ENCODE results near the gene MSLN. TPM values are rescaled to one million over a fixed set of nuclear protein-coding genes. Genes with fewer than 3 reads are reported as not detected.

The MSLN gene
- total and polyA plus RNA-seq, 7 donors = 0.03 to 0.17 (median 0.09) TPM; not detected in 3

DNA sequence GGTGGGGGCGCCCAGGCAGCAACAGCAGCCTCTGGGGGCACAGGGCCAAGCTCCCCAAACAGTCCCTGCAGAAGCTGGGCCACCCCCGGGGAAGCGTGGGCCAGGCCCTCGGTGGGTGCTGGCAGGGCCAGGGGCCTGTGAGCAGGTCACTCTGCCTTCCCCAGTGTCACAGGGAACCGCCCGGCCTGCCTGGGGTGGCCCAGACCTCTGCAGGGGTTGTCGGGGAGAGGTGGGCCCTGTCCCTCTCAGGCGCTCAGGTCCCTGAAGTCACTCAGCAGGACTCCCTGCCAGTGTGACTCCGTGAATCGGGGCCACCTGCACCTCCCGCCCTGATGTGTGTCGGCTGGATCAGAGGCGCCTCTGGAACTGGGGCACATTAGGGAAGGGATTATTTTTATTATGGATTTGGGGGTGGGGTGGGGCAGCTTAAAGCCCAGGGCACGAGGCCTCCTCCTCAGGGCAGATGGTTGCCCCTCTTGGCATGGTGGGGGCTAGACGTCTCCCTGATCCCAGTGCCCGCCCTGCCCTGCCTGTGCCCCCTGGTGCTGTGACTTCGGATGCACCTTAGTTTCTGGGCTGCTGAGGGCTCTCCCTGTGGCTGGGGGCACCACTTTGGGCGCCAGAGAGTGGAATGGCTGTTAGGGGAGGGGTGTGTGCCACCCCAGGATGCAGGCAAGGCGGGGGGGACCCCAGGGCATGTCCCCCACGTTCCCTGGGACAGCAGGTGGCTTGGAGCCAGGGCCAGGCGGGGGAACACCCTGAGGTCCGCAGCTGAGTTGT is 41.2 kb downstream of the MSLN start:
- Histone ChIP-seq H3K27me3 (ENCODE audit: insufficient read depth in 3 of 3, low read length in 2 of 3) (peaks cover 0 to 62% (median 35%) of the 10 kb centered on the region in 3 donors), H3K4me1 (no peaks in the 10 kb centered on the region), H3K27ac (no peak overlapping the region), H3K9me3 (no peaks in the 10 kb centered on the region), H3K36me3 (ENCODE audit: insufficient read depth in 1 of 2, low read depth in 1 of 2) (no peaks in the 10 kb centered on the region), H3K4me3 (no peak overlapping the region)
- no peak for ATAC-seq
- intact Hi-C loops (cut with DNase I) = no loop called here
- WGBS, 3 donors = 38 to 49% (median 40%) methylated on average over 22 of the region's 22 CpGs
- TF ChIP-seq, protein P1, sequence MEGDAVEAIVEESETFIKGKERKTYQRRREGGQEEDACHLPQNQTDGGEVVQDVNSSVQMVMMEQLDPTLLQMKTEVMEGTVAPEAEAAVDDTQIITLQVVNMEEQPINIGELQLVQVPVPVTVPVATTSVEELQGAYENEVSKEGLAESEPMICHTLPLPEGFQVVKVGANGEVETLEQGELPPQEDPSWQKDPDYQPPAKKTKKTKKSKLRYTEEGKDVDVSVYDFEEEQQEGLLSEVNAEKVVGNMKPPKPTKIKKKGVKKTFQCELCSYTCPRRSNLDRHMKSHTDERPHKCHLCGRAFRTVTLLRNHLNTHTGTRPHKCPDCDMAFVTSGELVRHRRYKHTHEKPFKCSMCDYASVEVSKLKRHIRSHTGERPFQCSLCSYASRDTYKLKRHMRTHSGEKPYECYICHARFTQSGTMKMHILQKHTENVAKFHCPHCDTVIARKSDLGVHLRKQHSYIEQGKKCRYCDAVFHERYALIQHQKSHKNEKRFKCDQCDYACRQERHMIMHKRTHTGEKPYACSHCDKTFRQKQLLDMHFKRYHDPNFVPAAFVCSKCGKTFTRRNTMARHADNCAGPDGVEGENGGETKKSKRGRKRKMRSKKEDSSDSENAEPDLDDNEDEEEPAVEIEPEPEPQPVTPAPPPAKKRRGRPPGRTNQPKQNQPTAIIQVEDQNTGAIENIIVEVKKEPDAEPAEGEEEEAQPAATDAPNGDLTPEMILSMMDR (IDR thresholded peaks at IDR 0.05) = no peak
- no peak for DNase-seq

DNA sequence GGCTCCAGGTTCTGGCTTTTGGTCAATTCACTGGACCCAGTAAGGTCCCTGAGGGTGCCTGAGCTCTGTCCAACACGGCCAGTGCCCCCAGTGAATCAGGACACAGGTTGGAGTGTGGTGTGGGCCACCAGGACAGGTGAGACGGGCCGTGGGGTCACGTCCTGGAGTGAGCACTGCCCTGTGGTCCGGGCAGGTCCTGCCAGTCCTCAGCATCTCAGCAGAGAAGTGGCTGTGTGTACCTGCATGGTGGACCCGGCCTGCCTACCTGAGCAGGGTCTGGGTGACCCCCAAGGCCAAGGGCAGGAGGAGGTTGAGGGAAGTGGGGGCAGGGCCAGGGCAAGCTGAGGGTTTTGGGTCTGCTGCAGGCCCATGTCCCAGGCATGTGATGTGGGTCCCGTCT is 41.9 kb downstream of the MSLN start:
- no peak for ATAC-seq
- Histone ChIP-seq H3K9me3 (no peaks in the 10 kb centered on the region), H3K4me3 (no peak overlapping the region), H3K27me3 (ENCODE audit: insufficient read depth in 3 of 3, low read length in 2 of 3) (peaks cover 0 to 68% (median 40%) of the 10 kb centered on the region in 3 donors), H3K4me1 (no peaks in the 10 kb centered on the region), H3K36me3 (ENCODE audit: insufficient read depth in 1 of 2, low read depth in 1 of 2) (no peaks in the 10 kb centered on the region), H3K27ac (no peak overlapping the region)
- WGBS, 3 donors = 59 to 67% (median 67%) methylated on average over 6 to 7 of the region's 7 CpGs
- intact Hi-C loops (cut with DNase I) = no loop called here
- no peak for DNase-seq
- TF ChIP-seq, protein P1 (IDR thresholded peaks at IDR 0.05) = no peak

DNA sequence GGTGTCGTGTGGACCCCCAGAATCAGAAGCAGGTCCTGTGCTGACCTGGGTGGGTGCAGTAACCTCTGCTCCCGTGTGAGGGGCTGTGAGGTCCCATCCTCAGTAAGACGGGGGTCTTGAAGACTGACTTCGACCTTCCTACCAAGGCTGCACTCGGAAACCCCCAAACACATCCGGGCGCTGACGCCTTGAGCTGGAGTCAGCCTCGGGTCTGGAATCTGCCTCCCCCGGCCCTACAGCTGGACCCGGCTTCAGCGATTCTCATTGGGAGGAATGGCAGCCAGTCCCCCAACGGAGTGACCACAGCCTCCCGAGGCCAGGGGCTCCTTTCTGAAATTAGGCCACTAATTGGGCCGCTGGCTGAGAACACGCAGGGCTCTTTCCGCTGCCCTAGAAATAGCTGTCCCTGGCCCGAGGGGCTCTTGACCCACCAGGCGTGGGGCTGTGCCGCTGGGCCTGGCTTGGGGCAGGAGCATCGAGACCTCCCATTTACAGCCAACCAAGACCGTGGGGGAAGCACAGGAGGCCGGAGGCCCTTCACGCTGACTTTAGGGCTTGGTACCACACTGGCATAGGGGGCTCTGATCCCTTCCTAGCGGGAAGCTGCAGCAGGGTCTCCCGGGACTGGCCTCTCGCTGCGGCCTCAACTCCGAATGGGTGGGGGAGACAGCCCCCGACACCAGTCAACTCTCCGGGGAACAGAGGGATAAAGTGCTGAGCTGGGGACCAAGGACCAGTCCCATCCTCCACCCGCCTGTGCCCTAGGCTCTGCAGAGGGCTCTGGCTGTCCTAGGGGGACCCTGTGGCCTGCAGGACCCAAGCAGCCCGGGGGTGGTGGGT is 42.6 kb downstream of the MSLN start:
- intact Hi-C loops (cut with DNase I) = no loop called here
- TF ChIP-seq, protein P1 (IDR thresholded peaks at IDR 0.05) = no peak
- Histone ChIP-seq H3K27ac (no peak overlapping the region), H3K9me3 (no peaks in the 10 kb centered on the region), H3K36me3 (ENCODE audit: insufficient read depth in 1 of 2, low read depth in 1 of 2) (no peaks in the 10 kb centered on the region), H3K4me1 (no peaks in the 10 kb centered on the region), H3K27me3 (ENCODE audit: insufficient read depth in 3 of 3, low read length in 2 of 3) (peaks cover 0 to 65% (median 39%) of the 10 kb centered on the region in 3 donors), H3K4me3 (no peak overlapping the region)
- 56 to 63% (median 56%) methylated on average over 30 to 33 of the region's 33 CpGs for WGBS, 3 donors
- DNase-seq (no peak), ATAC-seq (no peak)

DNA sequence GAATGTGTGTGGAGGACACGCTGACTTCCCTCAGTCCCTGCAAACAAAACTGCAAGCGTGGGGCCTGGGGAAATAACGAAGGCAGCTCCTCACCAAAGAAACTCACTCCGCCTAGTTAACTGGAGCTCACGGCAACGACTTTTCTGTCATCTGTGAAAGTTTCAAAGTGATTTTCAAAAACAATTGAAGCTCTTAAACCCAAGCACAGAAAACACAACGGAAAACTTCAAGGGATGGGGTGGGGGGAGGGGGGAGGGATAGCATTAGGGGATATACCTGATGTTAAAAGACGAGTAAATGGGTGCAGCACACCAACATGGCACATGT is 43.2 kb downstream of the MSLN start:
- 30 to 42% (median 40%) methylated on average over 8 of the region's 8 CpGs for WGBS, 3 donors
- H3K36me3 ChIP-seq (ENCODE audit: insufficient read depth in 1 of 2, low read depth in 1 of 2) = no peaks in the 10 kb centered on the region
- TF ChIP-seq, protein P1 (IDR thresholded peaks at IDR 0.05) = no peak
- H3K27ac ChIP-seq = no peak overlapping the region
- DNase-seq (no peak), ATAC-seq (no peak)
- intact Hi-C loops (cut with DNase I) = no loop called here
- H3K9me3 ChIP-seq = no peaks in the 10 kb centered on the region
- no peak overlapping the region for H3K4me3 ChIP-seq
- H3K27me3 ChIP-seq (ENCODE audit: insufficient read depth in 3 of 3, low read length in 2 of 3) = peaks cover 0 to 68% (median 42%) of the 10 kb centered on the region in 3 donors
- no peaks in the 10 kb centered on the region for H3K4me1 ChIP-seq
